HEK293T (cell line): ENCODE results near the gene OR1L1.

Source experiments
- CTCF ChIA-PET: fragments of 350-600 bp; formaldehyde crosslinking; extraction: SDS; loops from one replicate; lab custom pipeline; 2021; ENCODE audit warnings: antibody characterized with exemption, inconsistent platforms; lab: Yijun Ruan, JAX
- POLR2A ChIA-PET: fragments of 350-600 bp; formaldehyde crosslinking; extraction: SDS; loops from one replicate; lab custom pipeline; 2020; ENCODE audit warnings: antibody characterized with exemption, inconsistent platforms; lab: Yijun Ruan, JAX
- DNase-seq: peaks from one replicate; pipeline ENCODE4 v3.0.0; 2012; ENCODE audit warnings: mixed read lengths; ENCODE audit errors: extremely low spot score
- ARNT ChIP-seq: fragments of 450-650 bp; IDR thresholded peaks from 2 replicates; pipeline ENCODE4 v1.6.1; 2017; ENCODE audit warnings: mild to moderate bottlenecking
- BHLHE40 ChIP-seq: fragments of 450-650 bp; IDR thresholded peaks from 2 replicates; pipeline ENCODE4 v1.6.1; 2016; ENCODE audit warnings: mild to moderate bottlenecking, moderate library complexity, borderline replicate concordance
- CTBP1 ChIP-seq: fragments of 450-650 bp; IDR thresholded peaks from 2 replicates; pipeline ENCODE4 v1.6.1; 2016; ENCODE audit warnings: borderline replicate concordance
- ELF4 ChIP-seq: fragments of 450-650 bp; IDR thresholded peaks from 2 replicates; pipeline ENCODE4 v1.6.1; 2017; ENCODE audit warnings: antibody characterized with exemption
- FOXA1 ChIP-seq: fragments of 450-650 bp; IDR thresholded peaks from 2 replicates; pipeline ENCODE4 v1.6.1; 2016; ENCODE audit warnings: mild to moderate bottlenecking
- FOXK2 ChIP-seq: fragments of 450-650 bp; IDR thresholded peaks from 2 replicates; pipeline ENCODE4 v1.6.1; 2016; ENCODE audit warnings: mild to moderate bottlenecking
- FOXM1 ChIP-seq: fragments of 450-650 bp; IDR thresholded peaks from 2 replicates; pipeline ENCODE4 v1.6.1; 2017; ENCODE audit warnings: mild to moderate bottlenecking, borderline replicate concordance
- HDGF ChIP-seq: fragments of 450-650 bp; IDR thresholded peaks from 2 replicates; pipeline ENCODE4 v1.6.1; 2017; ENCODE audit warnings: antibody characterized with exemption, borderline replicate concordance
- L3MBTL2 ChIP-seq: fragments of 450-650 bp; conservative IDR thresholded peaks from 2 replicates; pipeline ENCODE4 v1.6.1; 2016; ENCODE audit warnings: mild to moderate bottlenecking
- LEF1 ChIP-seq: fragments of 450-650 bp; IDR thresholded peaks from 2 replicates; pipeline ENCODE4 v1.6.1; 2017; ENCODE audit warnings: mild to moderate bottlenecking, borderline replicate concordance
- NFRKB ChIP-seq: fragments of 450-650 bp; IDR thresholded peaks from 2 replicates; pipeline ENCODE4 v1.6.1; 2016; ENCODE audit warnings: mild to moderate bottlenecking, moderate library complexity
- SP1 ChIP-seq: fragments of 450-650 bp; IDR thresholded peaks from 2 replicates; pipeline ENCODE4 v1.6.1; 2017
- SUZ12 ChIP-seq: fragments of 450-650 bp; IDR thresholded peaks from 2 replicates; pipeline ENCODE4 v1.6.1; 2016; ENCODE audit warnings: mild to moderate bottlenecking
- TARDBP ChIP-seq: fragments of 450-650 bp; IDR thresholded peaks from 2 replicates; pipeline ENCODE4 v1.6.1; 2016
- ZNF384 ChIP-seq: fragments of 450-650 bp; IDR thresholded peaks from 2 replicates; pipeline ENCODE4 v1.6.1; 2016
- TF ChIP-seq, protein P1 (sequence below): fragments of 450-650 bp; IDR thresholded peaks from 2 replicates; pipeline ENCODE4 v1.6.1; 2016

Gene OR1L1, protein sequence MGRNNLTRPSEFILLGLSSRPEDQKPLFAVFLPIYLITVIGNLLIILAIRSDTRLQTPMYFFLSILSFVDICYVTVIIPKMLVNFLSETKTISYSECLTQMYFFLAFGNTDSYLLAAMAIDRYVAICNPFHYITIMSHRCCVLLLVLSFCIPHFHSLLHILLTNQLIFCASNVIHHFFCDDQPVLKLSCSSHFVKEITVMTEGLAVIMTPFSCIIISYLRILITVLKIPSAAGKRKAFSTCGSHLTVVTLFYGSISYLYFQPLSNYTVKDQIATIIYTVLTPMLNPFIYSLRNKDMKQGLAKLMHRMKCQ

GRCh38 chr9:122661416-122661815 lies at the start of gene OR1L1:
TSS of gene OR1L1 (plus strand) at chr9:122661716. CDS start at chr9:122661716, 0 bp downstream.
- DNase-seq: no peak
- ChIA-PET POLR2A (no interaction called here), CTCF (no interaction called here)
- TF ChIP-seq FOXM1: no peak
- no peak for TF ChIP-seq ARNT
- TF ChIP-seq FOXK2: no peak
- TF ChIP-seq SUZ12: no peak
- no peak for TF ChIP-seq BHLHE40
- TF ChIP-seq TARDBP: no peak
- no peak for TF ChIP-seq L3MBTL2
- TF ChIP-seq HDGF: no peak
- no peak for TF ChIP-seq FOXA1
- TF ChIP-seq NFRKB: no peak

GRCh38 chr9:122614362-122614761 lies 47.2 kb upstream of the OR1L1 start, which contains the start of gene OR1Q1:
TSS of gene OR1Q1 (plus strand) at chr9:122614738. CDS start at chr9:122614738, 0 bp downstream.
- ChIA-PET CTCF (no interaction called here), POLR2A (no interaction called here)
- DNase-seq: no peak
- TF ChIP-seq FOXM1 (no peak), ELF4 (peak; percentile 68)

- TF ChIP-seq NFRKB (no peak), SUZ12 (no peak), L3MBTL2 (no peak), TARDBP (no peak), LEF1 (no peak), FOXK2 (no peak), FOXM1 (no peak), ELF4 (no peak), SP1 (no peak), BHLHE40 (no peak), CTBP1 (no peak), ARNT (no peak), FOXA1 (no peak), ZNF384 (no peak), HDGF (no peak)
- TF ChIP-seq, protein P1, sequence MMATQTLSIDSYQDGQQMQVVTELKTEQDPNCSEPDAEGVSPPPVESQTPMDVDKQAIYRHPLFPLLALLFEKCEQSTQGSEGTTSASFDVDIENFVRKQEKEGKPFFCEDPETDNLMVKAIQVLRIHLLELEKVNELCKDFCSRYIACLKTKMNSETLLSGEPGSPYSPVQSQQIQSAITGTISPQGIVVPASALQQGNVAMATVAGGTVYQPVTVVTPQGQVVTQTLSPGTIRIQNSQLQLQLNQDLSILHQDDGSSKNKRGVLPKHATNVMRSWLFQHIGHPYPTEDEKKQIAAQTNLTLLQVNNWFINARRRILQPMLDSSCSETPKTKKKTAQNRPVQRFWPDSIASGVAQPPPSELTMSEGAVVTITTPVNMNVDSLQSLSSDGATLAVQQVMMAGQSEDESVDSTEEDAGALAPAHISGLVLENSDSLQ: no peak
- DNase-seq: no peak
- POLR2A ChIA-PET: no interaction called here
- CTCF ChIA-PET: no interaction called here
These were observed 41.5 kb upstream of the OR1L1 start for GRCh38 chr9:122619996-122620395.

DNA sequence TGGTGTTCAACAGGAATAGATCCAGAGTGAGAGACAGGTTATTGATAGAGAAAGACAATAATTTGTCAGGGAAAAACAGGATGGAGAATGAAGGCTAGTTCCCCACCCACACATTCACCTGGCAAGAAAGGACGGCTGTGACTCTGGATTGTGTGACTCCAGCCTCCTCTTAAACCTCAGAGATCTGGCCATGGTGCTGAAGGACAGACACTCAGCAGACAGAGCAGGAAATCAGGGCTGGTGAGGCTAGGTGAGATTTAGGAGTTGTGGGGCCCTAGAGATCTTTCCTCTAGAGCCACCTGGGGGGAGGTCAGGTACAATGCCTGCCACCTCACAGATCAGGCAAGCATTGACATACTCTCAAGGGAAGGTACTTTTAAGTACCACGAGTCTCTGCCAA lies 19.3 kb upstream of the OR1L1 start:
- CTCF ChIA-PET: no interaction called here
- TF ChIP-seq CTBP1: no peak
- no peak for TF ChIP-seq HDGF
- no peak for TF ChIP-seq BHLHE40
- TF ChIP-seq ZNF384: no peak
- TF ChIP-seq, protein P1: no peak
- no peak for TF ChIP-seq ELF4
- no peak for TF ChIP-seq NFRKB
- no peak for TF ChIP-seq FOXK2
- TF ChIP-seq SP1: no peak
- no peak for TF ChIP-seq LEF1
- no peak for TF ChIP-seq SUZ12
- no peak for TF ChIP-seq FOXA1
- no peak for TF ChIP-seq ARNT
- TF ChIP-seq TARDBP: no peak
- TF ChIP-seq L3MBTL2: no peak
- no peak for TF ChIP-seq FOXM1
- POLR2A ChIA-PET: no interaction called here
- peak; percentile 12 for DNase-seq

DNA sequence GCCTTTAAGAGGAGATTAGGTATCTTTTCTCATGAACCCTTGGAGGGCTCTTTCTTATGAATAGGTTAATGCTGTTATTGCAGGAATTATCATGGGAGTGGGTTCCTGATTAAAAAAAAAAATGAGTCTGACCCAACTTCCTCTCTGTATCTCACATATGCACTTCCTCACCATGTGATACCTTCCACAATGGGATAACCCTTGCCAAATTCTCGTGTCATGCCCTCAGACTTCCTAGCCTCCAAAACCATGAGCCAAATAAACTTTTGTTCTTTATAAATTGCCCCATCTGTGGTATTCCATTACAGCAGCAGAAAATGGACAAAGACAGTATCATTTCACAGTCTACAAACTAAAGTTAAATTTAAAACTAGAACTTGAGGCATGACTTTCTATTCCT lies 5.1 kb upstream of the OR1L1 start:
- TF ChIP-seq FOXK2 (no peak), LEF1 (no peak), NFRKB (no peak), FOXA1 (no peak), SP1 (no peak), BHLHE40 (no peak), L3MBTL2 (no peak), SUZ12 (no peak), FOXM1 (no peak), ZNF384 (no peak), CTBP1 (no peak), ELF4 (no peak), TARDBP (no peak), HDGF (no peak), ARNT (no peak)
- TF ChIP-seq, protein P1: no peak
- CTCF ChIA-PET: no interaction called here
- POLR2A ChIA-PET: no interaction called here
- no peak for DNase-seq

GRCh38 chr9:122657527-122657926 lies 4.0 kb upstream of the OR1L1 start, which contains the start of gene OR1B1:
TSS of gene OR1B1 (minus strand) at chr9:122657627.
- TF ChIP-seq LEF1: no peak
- no peak for TF ChIP-seq FOXA1
- TF ChIP-seq CTBP1: no peak
- no peak for TF ChIP-seq SP1
- TF ChIP-seq ARNT: no peak
- no peak for TF ChIP-seq ELF4
- TF ChIP-seq FOXM1: no peak
- ChIA-PET POLR2A (no interaction called here), CTCF (no interaction called here)

More at GRCh38 chr9:122657527-122657926, 4.0 kb upstream of the OR1L1 start, which contains the start of gene OR1B1:
- no peak for DNase-seq
